Neural cell (in vitro differentiated cells): ENCODE data around the gene FOXP2. TPM values are rescaled to one million over a fixed set of nuclear protein-coding genes. Genes with fewer than 3 reads are reported as not detected.

Experiments
- H2AFZ ChIP-seq: fragments of 200-600, 300-800 bp; sonication (generic), shearing (Covaris generic); 2 replicates; pipeline ENCODE4 v1.6.0; 2014; ENCODE audit warnings: low read depth, mild to moderate bottlenecking, antibody characterized with exemption, low read length, moderate library complexity
- H3F3A ChIP-seq: fragments of 200-600 bp; shearing (Covaris generic); 2 replicates; pipeline ENCODE4 v1.6.1; 2016; ENCODE audit warnings: mild to moderate bottlenecking, moderate library complexity, mixed read lengths, antibody characterized with exemption, low read length; ENCODE audit not compliant: insufficient read depth, poor library complexity, severe bottlenecking
- H3K27ac ChIP-seq: fragments of 200-600, 300-800 bp; sonication (generic), shearing (Covaris generic); 2 replicates; pipeline ENCODE4 v1.5.1; 2014; ENCODE audit warnings: mild to moderate bottlenecking, low read length, moderate library complexity
- H3K27me3 ChIP-seq: fragments of 300-800, 200-600 bp; sonication (generic), shearing (Covaris generic); 2 replicates; pipeline ENCODE4 v1.6.0; 2014; ENCODE audit warnings: mild to moderate bottlenecking, low read depth, low read length, moderate library complexity; ENCODE audit not compliant: insufficient read depth
- H3K36me3 ChIP-seq: fragments of 300-800, 200-600 bp; sonication (generic), shearing (Covaris generic); 2 replicates; pipeline ENCODE4 v1.5.1; 2014; ENCODE audit warnings: mild to moderate bottlenecking, antibody characterized with exemption, low read length, moderate library complexity; ENCODE audit not compliant: insufficient read depth
- H3K4me2 ChIP-seq: fragments of 300-800, 200-600 bp; sonication (generic), shearing (Covaris generic); 2 replicates; pipeline ENCODE4 v1.6.0; 2014; ENCODE audit warnings: mild to moderate bottlenecking, low read length
- H3K4me3 ChIP-seq: fragments of 300-800, 200-600 bp; sonication (generic), shearing (Covaris generic); 2 replicates; pipeline ENCODE4 v1.5.1; 2014; ENCODE audit warnings: mild to moderate bottlenecking, low read length, moderate library complexity
- H3K79me2 ChIP-seq: fragments of 200-600 bp; shearing (Covaris generic); replicated peaks from 2 replicates; pipeline ENCODE4 v1.6.0; 2014; ENCODE audit warnings: mild to moderate bottlenecking, low read length, moderate library complexity; ENCODE audit not compliant: insufficient read depth
- H3K9ac ChIP-seq: fragments of 300-800, 200-600 bp; sonication (generic), shearing (Covaris generic); 2 replicates; pipeline ENCODE4 v1.6.1; 2016; ENCODE audit warnings: mild to moderate bottlenecking, low read length, mixed read lengths
- H3K9me2 ChIP-seq: fragments of 200-600 bp; shearing (Covaris generic); 2 replicates; pipeline ENCODE4 v1.6.1; 2016; ENCODE audit warnings: mild to moderate bottlenecking, low read length, mixed read lengths; ENCODE audit not compliant: insufficient read depth
- H3K9me3 ChIP-seq: fragments of 200-600, 300-800 bp; sonication (generic), shearing (Covaris generic); 2 replicates; pipeline ENCODE4 v1.6.1; 2016; ENCODE audit warnings: mild to moderate bottlenecking, mixed run types, low read length, moderate library complexity, mixed read lengths
- H4K20me1 ChIP-seq: fragments of 200-600 bp; shearing (Covaris generic); 2 replicates; pipeline ENCODE4 v1.6.1; 2016; ENCODE audit warnings: mild to moderate bottlenecking, mixed run types; ENCODE audit not compliant: insufficient read depth
- EP300 ChIP-seq: fragments of 450-650 bp; conservative IDR thresholded peaks from 2 replicates; pipeline ENCODE4 v1.6.1; 2014; ENCODE audit warnings: antibody characterized with exemption, mild to moderate bottlenecking, moderate library complexity; ENCODE audit not compliant: poor library complexity, severe bottlenecking
- EZH2 ChIP-seq: fragments of 200-600, 300-800 bp; shearing (Covaris generic), sonication (generic); IDR thresholded peaks from 2 replicates; pipeline ENCODE4 v1.6.1; 2014; ENCODE audit warnings: antibody characterized with exemption, low read length, borderline replicate concordance, mild to moderate bottlenecking; ENCODE audit not compliant: insufficient read depth, poor library complexity, severe bottlenecking
- MXI1 ChIP-seq: fragments of 450-650 bp; conservative IDR thresholded peaks from 2 replicates; pipeline ENCODE4 v1.6.1; 2014; ENCODE audit warnings: antibody characterized with exemption, mild to moderate bottlenecking; ENCODE audit not compliant: poor library complexity, severe bottlenecking
- POLR2AphosphoS5 ChIP-seq: IDR thresholded peaks from 2 replicates; pipeline ENCODE4 v1.6.1; 2012
- RAD21 ChIP-seq: fragments of 450-650 bp; conservative IDR thresholded peaks from 2 replicates; pipeline ENCODE4 v1.6.1; 2014; ENCODE audit warnings: antibody characterized with exemption, mild to moderate bottlenecking, moderate library complexity
- SMC3 ChIP-seq: fragments of 450-650 bp; conservative IDR thresholded peaks from 2 replicates; pipeline ENCODE4 v1.6.1; 2014; ENCODE audit warnings: antibody characterized with exemption, mild to moderate bottlenecking, moderate library complexity; ENCODE audit not compliant: poor library complexity
- TAF1 ChIP-seq: IDR thresholded peaks from 2 replicates; pipeline ENCODE4 v1.6.1; 2012; ENCODE audit warnings: low read depth
- polyA plus RNA-seq: library from polyadenylated mRNA; depleted of rRNA; stranded (reverse); fragments of >200 nt; gene quantifications from 2 replicates; pipeline ENCODE4 v1.2.3, GENCODE V29; 2014
- TF ChIP-seq, protein P1 (sequence below): fragments of 450-650 bp; IDR thresholded peaks from 2 replicates; pipeline ENCODE4 v1.5.1; 2014; ENCODE audit warnings: antibody characterized with exemption, mild to moderate bottlenecking, moderate library complexity; ENCODE audit not compliant: poor library complexity, severe bottlenecking
- TF ChIP-seq, protein P2 (sequence below): IDR thresholded peaks from 2 replicates; pipeline ENCODE4 v1.6.1; 2012; ENCODE audit warnings: borderline replicate concordance

FOXP2 gene
- polyA plus RNA-seq, 1 donor from 2014 or later = 51.3 TPM

DNA sequence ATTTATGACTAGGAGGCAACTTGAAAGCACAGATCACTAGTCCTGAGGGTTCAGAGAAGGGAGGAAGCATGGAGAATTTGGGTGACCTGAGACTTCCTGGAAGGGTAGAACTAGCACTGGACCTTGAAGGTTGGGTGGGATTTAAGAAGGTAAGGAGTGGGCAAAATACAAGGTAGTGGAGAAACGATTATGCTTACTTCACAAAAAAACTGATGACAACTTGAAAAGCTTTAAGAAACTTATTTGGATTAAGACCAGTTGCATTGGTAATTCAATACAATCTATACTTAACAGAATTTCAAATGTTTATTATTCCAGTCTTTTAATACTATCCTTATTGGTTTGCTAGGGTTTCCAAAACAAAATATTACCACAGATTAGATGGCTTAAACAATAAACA lies 308.7 kb downstream of the FOXP2 start:
- no peaks in the 10 kb centered on the region for H3K9me3 ChIP-seq
- H4K20me1 ChIP-seq = no peaks in the 10 kb centered on the region
- H3K79me2 ChIP-seq = no peaks in the 10 kb centered on the region
- H3K4me3 ChIP-seq = no peak overlapping the region
- H3K27me3 ChIP-seq = no peaks in the 10 kb centered on the region
- H3K9ac ChIP-seq = no peak overlapping the region
- H3K4me2 ChIP-seq = no peak overlapping the region
- TF ChIP-seq MXI1 = no peak
- TF ChIP-seq, protein P1, sequence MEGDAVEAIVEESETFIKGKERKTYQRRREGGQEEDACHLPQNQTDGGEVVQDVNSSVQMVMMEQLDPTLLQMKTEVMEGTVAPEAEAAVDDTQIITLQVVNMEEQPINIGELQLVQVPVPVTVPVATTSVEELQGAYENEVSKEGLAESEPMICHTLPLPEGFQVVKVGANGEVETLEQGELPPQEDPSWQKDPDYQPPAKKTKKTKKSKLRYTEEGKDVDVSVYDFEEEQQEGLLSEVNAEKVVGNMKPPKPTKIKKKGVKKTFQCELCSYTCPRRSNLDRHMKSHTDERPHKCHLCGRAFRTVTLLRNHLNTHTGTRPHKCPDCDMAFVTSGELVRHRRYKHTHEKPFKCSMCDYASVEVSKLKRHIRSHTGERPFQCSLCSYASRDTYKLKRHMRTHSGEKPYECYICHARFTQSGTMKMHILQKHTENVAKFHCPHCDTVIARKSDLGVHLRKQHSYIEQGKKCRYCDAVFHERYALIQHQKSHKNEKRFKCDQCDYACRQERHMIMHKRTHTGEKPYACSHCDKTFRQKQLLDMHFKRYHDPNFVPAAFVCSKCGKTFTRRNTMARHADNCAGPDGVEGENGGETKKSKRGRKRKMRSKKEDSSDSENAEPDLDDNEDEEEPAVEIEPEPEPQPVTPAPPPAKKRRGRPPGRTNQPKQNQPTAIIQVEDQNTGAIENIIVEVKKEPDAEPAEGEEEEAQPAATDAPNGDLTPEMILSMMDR = no peak
- no peak for TF ChIP-seq TAF1
- TF ChIP-seq EZH2 = no peak
- TF ChIP-seq, protein P2, sequence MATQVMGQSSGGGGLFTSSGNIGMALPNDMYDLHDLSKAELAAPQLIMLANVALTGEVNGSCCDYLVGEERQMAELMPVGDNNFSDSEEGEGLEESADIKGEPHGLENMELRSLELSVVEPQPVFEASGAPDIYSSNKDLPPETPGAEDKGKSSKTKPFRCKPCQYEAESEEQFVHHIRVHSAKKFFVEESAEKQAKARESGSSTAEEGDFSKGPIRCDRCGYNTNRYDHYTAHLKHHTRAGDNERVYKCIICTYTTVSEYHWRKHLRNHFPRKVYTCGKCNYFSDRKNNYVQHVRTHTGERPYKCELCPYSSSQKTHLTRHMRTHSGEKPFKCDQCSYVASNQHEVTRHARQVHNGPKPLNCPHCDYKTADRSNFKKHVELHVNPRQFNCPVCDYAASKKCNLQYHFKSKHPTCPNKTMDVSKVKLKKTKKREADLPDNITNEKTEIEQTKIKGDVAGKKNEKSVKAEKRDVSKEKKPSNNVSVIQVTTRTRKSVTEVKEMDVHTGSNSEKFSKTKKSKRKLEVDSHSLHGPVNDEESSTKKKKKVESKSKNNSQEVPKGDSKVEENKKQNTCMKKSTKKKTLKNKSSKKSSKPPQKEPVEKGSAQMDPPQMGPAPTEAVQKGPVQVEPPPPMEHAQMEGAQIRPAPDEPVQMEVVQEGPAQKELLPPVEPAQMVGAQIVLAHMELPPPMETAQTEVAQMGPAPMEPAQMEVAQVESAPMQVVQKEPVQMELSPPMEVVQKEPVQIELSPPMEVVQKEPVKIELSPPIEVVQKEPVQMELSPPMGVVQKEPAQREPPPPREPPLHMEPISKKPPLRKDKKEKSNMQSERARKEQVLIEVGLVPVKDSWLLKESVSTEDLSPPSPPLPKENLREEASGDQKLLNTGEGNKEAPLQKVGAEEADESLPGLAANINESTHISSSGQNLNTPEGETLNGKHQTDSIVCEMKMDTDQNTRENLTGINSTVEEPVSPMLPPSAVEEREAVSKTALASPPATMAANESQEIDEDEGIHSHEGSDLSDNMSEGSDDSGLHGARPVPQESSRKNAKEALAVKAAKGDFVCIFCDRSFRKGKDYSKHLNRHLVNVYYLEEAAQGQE = no peak
- no peak for TF ChIP-seq RAD21
- H2AFZ ChIP-seq = no peak overlapping the region
- H3K27ac ChIP-seq = no peak overlapping the region
- H3F3A ChIP-seq = no peaks in the 10 kb centered on the region
- H3K9me2 ChIP-seq = no peaks in the 10 kb centered on the region
- no peaks in the 10 kb centered on the region for H3K36me3 ChIP-seq

DNA sequence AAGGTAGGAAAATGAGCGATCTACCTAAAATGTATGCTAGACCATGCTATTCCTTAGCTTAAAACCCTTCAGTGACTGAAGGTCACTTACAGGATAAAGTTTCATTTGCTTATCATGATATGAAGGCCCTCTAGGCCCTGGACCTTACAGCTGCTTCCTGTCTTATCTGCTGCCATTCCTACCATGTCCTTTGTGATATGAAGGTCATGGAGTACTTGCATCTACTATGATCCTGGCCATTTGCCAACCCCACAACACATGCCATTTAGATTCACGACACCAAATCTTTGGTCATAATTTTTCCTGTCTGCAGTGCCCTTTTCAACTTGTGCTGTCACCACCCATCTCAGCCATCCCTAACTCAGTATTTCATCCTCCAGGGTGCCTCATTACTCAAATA lies 325.5 kb downstream of the FOXP2 start:
- Histone ChIP-seq H2AFZ (no peak overlapping the region), H3K27ac (no peak overlapping the region), H3K79me2 (no peaks in the 10 kb centered on the region), H3K36me3 (no peaks in the 10 kb centered on the region), H4K20me1 (no peaks in the 10 kb centered on the region), H3K4me2 (no peak overlapping the region), H3K9me2 (no peaks in the 10 kb centered on the region), H3F3A (no peaks in the 10 kb centered on the region), H3K9me3 (no peaks in the 10 kb centered on the region), H3K9ac (no peak overlapping the region), H3K4me3 (no peak overlapping the region), H3K27me3 (no peaks in the 10 kb centered on the region)
- TF ChIP-seq POLR2AphosphoS5 = no peak
- TF ChIP-seq SMC3 = no peak
- TF ChIP-seq EZH2 = no peak
- no peak for TF ChIP-seq EP300
- TF ChIP-seq MXI1 = no peak
- TF ChIP-seq TAF1 = no peak

DNA sequence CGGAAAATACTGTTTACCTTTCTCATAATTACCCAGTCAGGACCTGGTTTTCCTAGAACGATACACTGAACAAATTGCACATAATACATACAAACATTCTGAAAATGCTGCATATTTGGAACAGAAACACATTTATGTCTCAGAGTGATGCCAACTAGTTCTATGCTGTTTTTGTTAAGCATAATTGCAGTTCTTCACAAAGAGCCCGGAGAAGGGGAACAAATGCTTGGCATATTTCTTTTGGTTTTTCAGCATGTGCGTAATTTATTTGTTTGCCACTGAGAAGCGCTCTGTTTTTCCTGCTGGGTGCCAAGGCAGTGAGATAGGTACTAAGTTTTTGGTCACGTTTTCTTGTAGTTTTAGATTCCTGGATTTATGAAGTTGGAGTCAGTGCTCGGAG lies 326.3 kb downstream of the FOXP2 start:
- H3K9me3 ChIP-seq = no peaks in the 10 kb centered on the region
- H3K9ac ChIP-seq = no peak overlapping the region
- no peak overlapping the region for H2AFZ ChIP-seq
- no peaks in the 10 kb centered on the region for H3K36me3 ChIP-seq
- no peak overlapping the region for H3K4me2 ChIP-seq
- no peaks in the 10 kb centered on the region for H3F3A ChIP-seq
- TF ChIP-seq, protein P1 = no peak
- TF ChIP-seq EP300 (no peak), SMC3 (no peak), POLR2AphosphoS5 (no peak), TAF1 (no peak), MXI1 (no peak), EZH2 (no peak), RAD21 (no peak)
- TF ChIP-seq, protein P2 = no peak
- no peaks in the 10 kb centered on the region for H3K9me2 ChIP-seq
- no peaks in the 10 kb centered on the region for H4K20me1 ChIP-seq
- H3K79me2 ChIP-seq = no peaks in the 10 kb centered on the region
- no peak overlapping the region for H3K4me3 ChIP-seq
- no peak overlapping the region for H3K27ac ChIP-seq
- H3K27me3 ChIP-seq = no peaks in the 10 kb centered on the region
